AG04449 (cell line): ENCODE measurements around the gene CYFIP1.

Experiments
- CTCF ChIA-PET: fragments of 350-600 bp; formaldehyde crosslinking; extraction: SDS; loops from one replicate; lab custom pipeline; 2021; ENCODE audit warnings: antibody characterized with exemption; lab: Yijun Ruan, JAX
- POLR2A ChIA-PET: fragments of 400-600, 350-600 bp; formaldehyde crosslinking; extraction: SDS; loops from one replicate; lab custom pipeline; 2020; ENCODE audit warnings: antibody characterized with exemption, inconsistent platforms; lab: Yijun Ruan, JAX
- DNase-seq: peaks from one replicate; pipeline ENCODE4 v3.0.0-alpha.2; 2010; ENCODE audit warnings: low read depth, low spot score
- H3K4me3 ChIP-seq: 2 replicates; pipeline ENCODE4 v1.5.1; 2011; ENCODE audit warnings: low read depth, mild to moderate bottlenecking, control low read depth, low read length
- TF ChIP-seq, protein P1 (sequence below): IDR thresholded peaks from one replicate; pipeline ENCODE4 v1.5.1; 2011; ENCODE audit warnings: mild to moderate bottlenecking, moderate library complexity, low read length, control low read depth, inconsistent platforms; ENCODE audit not compliant: insufficient read depth; ENCODE audit errors: missing control alignments

The CYFIP1 gene

DNA sequence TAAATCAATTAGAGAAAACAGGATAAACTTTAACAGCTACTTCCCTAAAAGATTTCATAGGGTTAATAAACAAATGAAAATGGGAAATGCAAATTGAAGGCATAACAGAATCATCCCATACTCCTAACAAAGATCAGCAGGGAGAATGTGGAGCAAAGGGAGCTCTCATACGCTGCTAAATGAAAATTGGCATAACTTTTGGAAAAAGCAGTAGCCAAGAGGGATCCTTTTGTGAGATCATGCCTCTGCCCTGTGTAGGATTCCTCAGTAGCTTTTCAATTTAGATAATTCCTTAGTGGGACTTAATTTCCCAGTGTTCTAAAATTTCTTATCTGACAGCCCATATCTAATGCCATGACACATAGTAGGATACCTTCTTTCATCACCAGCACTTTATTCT, 123.5 kb downstream of the CYFIP1 start:
- POLR2A ChIA-PET, result no interaction called here

DNA sequence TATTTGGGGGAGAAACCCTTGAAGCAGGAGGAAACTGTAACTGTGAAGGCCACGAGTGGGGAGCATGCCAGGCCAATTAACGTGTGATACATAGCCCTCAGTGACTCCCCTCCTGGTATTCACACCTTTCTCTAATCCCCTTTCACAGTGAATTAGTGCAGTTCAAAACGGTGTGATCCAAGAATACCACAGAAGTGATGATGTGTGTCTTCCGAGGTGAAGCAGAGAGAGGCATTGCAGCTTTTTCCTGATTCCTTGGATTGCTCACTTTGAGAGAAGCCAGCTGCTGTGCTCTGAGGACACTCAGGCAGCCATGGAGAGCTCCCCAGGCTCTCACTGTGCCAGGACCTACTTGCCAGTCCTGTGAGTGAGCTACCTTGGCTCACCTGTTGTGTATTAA, 124.4 kb downstream of the CYFIP1 start:
- DNase-seq, result no peak
- TF ChIP-seq, protein P1, sequence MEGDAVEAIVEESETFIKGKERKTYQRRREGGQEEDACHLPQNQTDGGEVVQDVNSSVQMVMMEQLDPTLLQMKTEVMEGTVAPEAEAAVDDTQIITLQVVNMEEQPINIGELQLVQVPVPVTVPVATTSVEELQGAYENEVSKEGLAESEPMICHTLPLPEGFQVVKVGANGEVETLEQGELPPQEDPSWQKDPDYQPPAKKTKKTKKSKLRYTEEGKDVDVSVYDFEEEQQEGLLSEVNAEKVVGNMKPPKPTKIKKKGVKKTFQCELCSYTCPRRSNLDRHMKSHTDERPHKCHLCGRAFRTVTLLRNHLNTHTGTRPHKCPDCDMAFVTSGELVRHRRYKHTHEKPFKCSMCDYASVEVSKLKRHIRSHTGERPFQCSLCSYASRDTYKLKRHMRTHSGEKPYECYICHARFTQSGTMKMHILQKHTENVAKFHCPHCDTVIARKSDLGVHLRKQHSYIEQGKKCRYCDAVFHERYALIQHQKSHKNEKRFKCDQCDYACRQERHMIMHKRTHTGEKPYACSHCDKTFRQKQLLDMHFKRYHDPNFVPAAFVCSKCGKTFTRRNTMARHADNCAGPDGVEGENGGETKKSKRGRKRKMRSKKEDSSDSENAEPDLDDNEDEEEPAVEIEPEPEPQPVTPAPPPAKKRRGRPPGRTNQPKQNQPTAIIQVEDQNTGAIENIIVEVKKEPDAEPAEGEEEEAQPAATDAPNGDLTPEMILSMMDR, result no peak
- no peak overlapping the region for H3K4me3 ChIP-seq
- ChIA-PET POLR2A (no interaction called here), CTCF (interaction anchor here (1.2 kb wide), 1 partner anchor 14 kb away, joined by 3 read pairs; no protein-coding TSS in a partner anchor)

More for the DNA sequence above, 123.5 kb downstream of the CYFIP1 start:
- DNase-seq, result no peak
- no peak overlapping the region for H3K4me3 ChIP-seq
- CTCF ChIA-PET, result interaction anchor here (1.2 kb wide), 1 partner anchor 13 kb away, joined by 3 read pairs; no protein-coding TSS in a partner anchor
- TF ChIP-seq, protein P1, result no peak

DNA sequence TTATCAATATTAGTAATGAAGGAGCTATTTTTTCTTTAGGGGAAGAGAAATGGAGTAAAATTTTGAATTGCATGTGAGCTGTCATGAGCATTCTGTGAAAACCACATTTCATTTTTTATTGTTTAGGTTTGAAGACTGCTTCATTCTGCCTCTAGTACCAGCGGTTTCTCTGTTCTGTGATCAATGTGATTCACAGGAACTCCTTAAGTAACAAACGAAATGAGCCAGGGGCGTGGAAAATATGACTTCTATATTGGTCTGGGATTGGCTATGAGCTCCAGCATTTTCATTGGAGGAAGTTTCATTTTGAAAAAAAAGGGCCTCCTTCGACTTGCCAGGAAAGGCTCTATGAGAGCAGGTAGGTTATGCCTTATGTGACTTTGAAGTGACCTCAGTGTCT, 128.7 kb downstream of the CYFIP1 start:
- ChIA-PET CTCF (no interaction called here), POLR2A (no interaction called here)

DNA sequence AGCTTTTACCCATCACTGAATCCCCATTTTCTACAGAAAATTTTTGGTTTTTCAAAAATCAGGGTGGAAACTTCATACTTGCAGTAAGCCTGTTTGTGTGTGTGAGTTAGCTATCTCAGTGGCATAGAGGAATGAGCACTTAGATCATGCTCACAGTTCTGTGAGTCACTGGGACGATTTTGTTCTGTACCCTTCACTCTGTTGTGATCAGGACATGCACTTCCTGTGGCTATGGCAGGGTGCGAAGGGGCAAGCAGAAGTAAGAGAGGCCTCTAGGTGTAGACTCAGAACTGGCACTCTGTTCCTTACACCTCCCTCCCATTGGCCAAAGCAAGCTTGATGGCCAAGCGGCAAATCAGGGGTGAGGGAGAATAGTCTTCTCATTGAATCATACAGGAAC, 130.1 kb downstream of the CYFIP1 start:
- DNase-seq, result no peak
- ChIA-PET CTCF (no interaction called here), POLR2A (no interaction called here)
- H3K4me3 ChIP-seq, result no peak overlapping the region
- TF ChIP-seq, protein P1, result no peak

More for the DNA sequence above, 128.7 kb downstream of the CYFIP1 start:
- H3K4me3 ChIP-seq, result no peak overlapping the region
- DNase-seq, result no peak
- TF ChIP-seq, protein P1, result no peak

DNA sequence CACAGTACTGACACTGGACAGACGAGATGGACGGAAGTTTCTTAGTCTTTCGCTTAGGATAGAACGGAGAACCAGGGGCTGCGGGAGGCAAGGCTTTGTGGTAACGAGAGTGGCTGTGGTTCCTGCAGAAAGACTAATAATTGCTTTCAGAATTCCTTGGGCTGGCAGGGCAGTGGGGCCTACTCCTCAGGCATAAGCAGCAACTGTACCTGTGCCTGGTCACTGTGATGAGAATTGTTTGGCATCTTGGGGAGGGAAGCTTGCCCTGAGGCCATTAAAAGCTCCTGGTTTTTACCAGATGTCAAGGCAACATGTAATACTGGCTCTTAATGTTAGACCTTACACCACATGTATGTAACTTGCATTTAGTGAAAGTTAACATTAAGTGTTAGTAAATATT, 134.1 kb downstream of the CYFIP1 start:
- no peak for DNase-seq
- TF ChIP-seq, protein P1, result no peak
- ChIA-PET CTCF (no interaction called here), POLR2A (no interaction called here)
- H3K4me3 ChIP-seq, result no peak overlapping the region

DNA sequence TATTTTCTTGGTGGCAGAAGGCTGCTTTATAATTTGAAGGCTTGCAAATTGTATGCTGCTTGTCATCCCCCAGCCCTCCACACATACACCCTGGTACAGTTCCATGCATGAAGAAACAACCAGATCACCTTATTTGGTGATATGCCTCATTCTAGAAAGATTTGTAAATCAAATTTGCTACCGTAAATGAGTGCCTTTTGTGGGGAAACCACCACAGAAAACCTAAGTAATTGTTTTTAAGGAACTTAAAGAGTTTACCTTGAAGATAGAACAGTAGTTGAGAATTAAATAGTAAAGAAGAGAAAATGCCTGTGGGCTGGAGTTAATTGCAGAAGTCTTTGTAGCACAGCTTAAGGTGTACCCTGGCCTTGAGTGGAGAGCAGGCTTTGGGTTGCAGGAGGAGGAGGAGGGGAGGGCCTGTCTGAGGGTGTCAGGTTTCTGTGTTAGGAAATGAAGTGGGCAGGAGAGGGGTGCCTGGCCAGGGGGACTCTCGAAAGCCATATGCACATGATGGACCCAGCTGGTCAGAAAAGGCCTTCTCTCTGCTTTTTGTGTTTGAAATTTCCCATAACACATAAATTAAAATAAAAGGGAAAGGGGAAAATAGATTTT, 134.8 kb downstream of the CYFIP1 start:
- TF ChIP-seq, protein P1, result no peak
- ChIA-PET CTCF (no interaction called here), POLR2A (no interaction called here)

More for the DNA sequence above, 134.8 kb downstream of the CYFIP1 start:
- H3K4me3 ChIP-seq, result no peak overlapping the region
- no peak for DNase-seq
